22Rv1 (cell line): ENCODE data around the gene TSPAN14.

ENCODE experiments used
- CTCF ChIP-seq: fragments of 450-650 bp; IDR thresholded peaks from 2 replicates; pipeline ENCODE4 v1.5.1; 2017; ENCODE audit warnings: mild to moderate bottlenecking
- ZFX ChIP-seq: fragments of 450-650 bp; IDR thresholded peaks from 2 replicates; pipeline ENCODE4 v1.6.1; 2017; ENCODE audit warnings: antibody characterized with exemption, borderline replicate concordance

- TF ChIP-seq CTCF (no peak), ZFX (no peak)
Measured at GRCh38 chr10:80504897-80505465, 50.9 kb downstream of the TSPAN14 start.
